HG02840 (cell line): Measurements from ENCODE around the gene LIMK1.
"Not testable (repeated sequence)": the region's sequence is repeated elsewhere in the genome, so short reads cannot be mapped to it uniquely, and the experiment has no call there.

Source experiments
- ATAC-seq: cut with Tn5 transposase; IDR thresholded peaks from one replicate; pipeline ENCODE4 v1.9.1; 2021; ENCODE audit warnings: mild to moderate bottlenecking, moderate library complexity, moderate number of reproducible peaks; ENCODE audit not compliant: unreplicated experiment, low FRiP score

The LIMK1 gene

GRCh38 chr7:74083117-74083876 is at the start of gene LIMK1:
Gene LIMK1 (plus strand): TSS chr7:74083804. CDS start chr7:74083991, 187 bp downstream.
- ATAC-seq = peak; percentile 67

- no peak for ATAC-seq
These were observed 46.0 kb upstream of the LIMK1 start for GRCh38 chr7:74037609-74038008.

GRCh38 chr7:74038194-74038961 is 45.2 kb upstream of the LIMK1 start:
- ATAC-seq = no peak

GRCh38 chr7:74039337-74039736 is 44.3 kb upstream of the LIMK1 start:
- ATAC-seq = no peak

GRCh38 chr7:74040101-74040790 is 43.4 kb upstream of the LIMK1 start:
- ATAC-seq = no peak

GRCh38 chr7:74040791-74041520 is 42.6 kb upstream of the LIMK1 start:
- no peak for ATAC-seq

GRCh38 chr7:74042746-74043522 is 40.7 kb upstream of the LIMK1 start:
- no peak for ATAC-seq

- no peak for ATAC-seq
These were observed 40.1 kb upstream of the LIMK1 start for GRCh38 chr7:74043523-74043951.

GRCh38 chr7:74044366-74045350 is 38.9 kb upstream of the LIMK1 start:
- ATAC-seq = no peak

- not testable (repeated sequence) for ATAC-seq
These were observed 37.0 kb upstream of the LIMK1 start for GRCh38 chr7:74046581-74046980.

GRCh38 chr7:74047804-74048380 is 35.7 kb upstream of the LIMK1 start:
- no peak for ATAC-seq

- ATAC-seq = no peak
These were observed 34.5 kb upstream of the LIMK1 start for GRCh38 chr7:74048999-74049599.

- no peak for ATAC-seq
These were observed 33.4 kb upstream of the LIMK1 start for GRCh38 chr7:74049997-74050798.

GRCh38 chr7:74051193-74051592 is 32.4 kb upstream of the LIMK1 start:
- ATAC-seq = no peak

- ATAC-seq = no peak
These were observed 31.8 kb upstream of the LIMK1 start for GRCh38 chr7:74051629-74052410.

GRCh38 chr7:74052628-74053027 is 31.0 kb upstream of the LIMK1 start:
- no peak for ATAC-seq
